ENCODE results near the gene UMAD1.

The UMAD1 gene

GRCh38 chr7:7761340-7761973 lies 120.9 kb downstream of the UMAD1 start:
- H3K4me3 ChIP-seq (ENCODE audit: low read depth, low read length): no peak overlapping the region

GRCh38 chr7:7761974-7762779 lies 121.6 kb downstream of the UMAD1 start:
- H3K4me3 ChIP-seq (ENCODE audit: low read depth, low read length): no peak overlapping the region

- no peak overlapping the region for H3K4me3 ChIP-seq (ENCODE audit: low read depth, low read length)
Measured at GRCh38 chr7:7764520-7765396, 124.2 kb downstream of the UMAD1 start.

- no peak overlapping the region for H3K4me3 ChIP-seq (ENCODE audit: low read depth, low read length)
Measured at GRCh38 chr7:7765422-7765821, 124.9 kb downstream of the UMAD1 start.

- H3K4me3 ChIP-seq (ENCODE audit: low read depth, low read length): no peak overlapping the region
Measured at GRCh38 chr7:7766671-7767070, 126.1 kb downstream of the UMAD1 start.

GRCh38 chr7:7768977-7769709 lies 128.6 kb downstream of the UMAD1 start:
- H3K4me3 ChIP-seq (ENCODE audit: low read depth, low read length): no peak overlapping the region

- H3K4me3 ChIP-seq (ENCODE audit: low read depth, low read length): no peak overlapping the region
Measured at GRCh38 chr7:7769710-7770627, 129.4 kb downstream of the UMAD1 start.

- no peak overlapping the region for H3K4me3 ChIP-seq (ENCODE audit: low read depth, low read length)
Measured at GRCh38 chr7:7771452-7771851, 130.9 kb downstream of the UMAD1 start.

- no peak overlapping the region for H3K4me3 ChIP-seq (ENCODE audit: low read depth, low read length)
Measured at GRCh38 chr7:7772397-7772821, 131.9 kb downstream of the UMAD1 start.

- no peak overlapping the region for H3K4me3 ChIP-seq (ENCODE audit: low read depth, low read length)
Measured at GRCh38 chr7:7773334-7774309, 133.1 kb downstream of the UMAD1 start.

- H3K4me3 ChIP-seq (ENCODE audit: low read depth, low read length): no peak overlapping the region
Measured at GRCh38 chr7:7779888-7780287, 139.3 kb downstream of the UMAD1 start.

- H3K4me3 ChIP-seq (ENCODE audit: low read depth, low read length): no peak overlapping the region
Measured at GRCh38 chr7:7783001-7783400, 142.4 kb downstream of the UMAD1 start.

GRCh38 chr7:7785344-7785973 lies 144.9 kb downstream of the UMAD1 start:
- H3K4me3 ChIP-seq (ENCODE audit: low read depth, low read length): no peak overlapping the region

- H3K4me3 ChIP-seq (ENCODE audit: low read depth, low read length): no peak overlapping the region
Measured at GRCh38 chr7:7786595-7786994, 146.0 kb downstream of the UMAD1 start.

- H3K4me3 ChIP-seq (ENCODE audit: low read depth, low read length): no peak overlapping the region
Measured at GRCh38 chr7:7789551-7789988, 149.0 kb downstream of the UMAD1 start.

- no peak overlapping the region for H3K4me3 ChIP-seq (ENCODE audit: low read depth, low read length)
Measured at GRCh38 chr7:7790041-7790741, 149.6 kb downstream of the UMAD1 start.

GRCh38 chr7:7791523-7791922 lies 151.0 kb downstream of the UMAD1 start:
- H3K4me3 ChIP-seq (ENCODE audit: low read depth, low read length): no peak overlapping the region

Data from iPS-11a (cell line).